ENCODE measurements around the gene NT5DC2.

DNA sequence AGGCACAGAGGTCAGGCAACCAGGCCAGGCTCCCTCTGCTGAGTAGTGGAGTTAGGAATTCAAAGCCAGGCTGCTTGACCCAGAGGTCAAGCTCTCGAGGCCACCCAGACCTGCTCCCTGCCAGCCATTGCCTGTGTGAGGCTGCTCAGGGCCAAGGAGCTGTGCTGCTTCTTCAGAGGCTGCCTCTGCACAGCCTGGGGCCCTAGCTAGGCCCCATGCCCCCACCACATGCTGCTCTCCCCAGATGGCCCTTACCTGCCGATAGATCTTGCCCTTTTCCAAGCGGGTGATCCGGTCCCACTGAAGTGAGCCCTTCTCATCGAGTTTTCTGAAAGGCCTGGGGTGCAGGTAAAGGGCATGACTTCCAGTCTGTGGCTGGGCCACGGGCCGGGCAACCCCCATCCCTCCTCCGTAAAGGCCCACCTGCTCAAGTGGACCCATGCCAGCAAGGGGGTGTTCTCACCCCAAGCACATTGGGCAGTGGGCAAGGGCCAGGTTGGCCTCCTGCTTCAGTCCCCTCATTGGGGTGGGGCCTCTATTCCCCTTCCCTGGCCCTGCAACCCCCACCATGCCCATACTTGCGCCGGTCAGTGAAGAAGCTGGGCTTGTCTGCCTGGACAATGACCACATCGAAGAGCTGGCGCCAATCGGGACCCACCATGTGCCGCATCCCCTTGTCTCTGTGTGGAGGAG, 6.5 kb downstream of the NT5DC2 start:
- TF ChIP-seq, protein P1, sequence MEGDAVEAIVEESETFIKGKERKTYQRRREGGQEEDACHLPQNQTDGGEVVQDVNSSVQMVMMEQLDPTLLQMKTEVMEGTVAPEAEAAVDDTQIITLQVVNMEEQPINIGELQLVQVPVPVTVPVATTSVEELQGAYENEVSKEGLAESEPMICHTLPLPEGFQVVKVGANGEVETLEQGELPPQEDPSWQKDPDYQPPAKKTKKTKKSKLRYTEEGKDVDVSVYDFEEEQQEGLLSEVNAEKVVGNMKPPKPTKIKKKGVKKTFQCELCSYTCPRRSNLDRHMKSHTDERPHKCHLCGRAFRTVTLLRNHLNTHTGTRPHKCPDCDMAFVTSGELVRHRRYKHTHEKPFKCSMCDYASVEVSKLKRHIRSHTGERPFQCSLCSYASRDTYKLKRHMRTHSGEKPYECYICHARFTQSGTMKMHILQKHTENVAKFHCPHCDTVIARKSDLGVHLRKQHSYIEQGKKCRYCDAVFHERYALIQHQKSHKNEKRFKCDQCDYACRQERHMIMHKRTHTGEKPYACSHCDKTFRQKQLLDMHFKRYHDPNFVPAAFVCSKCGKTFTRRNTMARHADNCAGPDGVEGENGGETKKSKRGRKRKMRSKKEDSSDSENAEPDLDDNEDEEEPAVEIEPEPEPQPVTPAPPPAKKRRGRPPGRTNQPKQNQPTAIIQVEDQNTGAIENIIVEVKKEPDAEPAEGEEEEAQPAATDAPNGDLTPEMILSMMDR (conservative IDR thresholded peaks at IDR 0.05 in 1 of 2, IDR thresholded peaks at IDR 0.05 in 1 of 2; ENCODE audit: extremely low read depth in 1 of 2, insufficient read depth in 1 of 2, low read depth in 1 of 2, low read length in 2 of 2): no peak
- no peak for TF ChIP-seq EZH2 (IDR thresholded peaks at IDR 0.05; ENCODE audit: borderline replicate concordance, low read length)
